ENCODE results near the gene SNX17.
A peak's percentile ranks its signal among the peaks of the same experiment; 100 is the strongest.

SNX17 gene, protein sequence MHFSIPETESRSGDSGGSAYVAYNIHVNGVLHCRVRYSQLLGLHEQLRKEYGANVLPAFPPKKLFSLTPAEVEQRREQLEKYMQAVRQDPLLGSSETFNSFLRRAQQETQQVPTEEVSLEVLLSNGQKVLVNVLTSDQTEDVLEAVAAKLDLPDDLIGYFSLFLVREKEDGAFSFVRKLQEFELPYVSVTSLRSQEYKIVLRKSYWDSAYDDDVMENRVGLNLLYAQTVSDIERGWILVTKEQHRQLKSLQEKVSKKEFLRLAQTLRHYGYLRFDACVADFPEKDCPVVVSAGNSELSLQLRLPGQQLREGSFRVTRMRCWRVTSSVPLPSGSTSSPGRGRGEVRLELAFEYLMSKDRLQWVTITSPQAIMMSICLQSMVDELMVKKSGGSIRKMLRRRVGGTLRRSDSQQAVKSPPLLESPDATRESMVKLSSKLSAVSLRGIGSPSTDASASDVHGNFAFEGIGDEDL

GRCh38 chr2:27370026-27370815, at the start of gene SNX17, which contains the start of gene EIF2B4:
Gene SNX17 (plus strand): TSS chr2:27370616. CDS start chr2:27370744, 128 bp downstream.
Gene EIF2B4 (minus strand): TSS chr2:27370338. CDS start chr2:27370314, 24 bp downstream.
- H3K4me3 Mint-ChIP-seq: peak within 1 kb of the TSS; percentile 98
- H3K27me3 Mint-ChIP-seq: no peaks in the 10 kb centered on the region
- H3K9me3 Mint-ChIP-seq: no peaks in the 10 kb centered on the region
- intact Hi-C loops (cut with micrococcal nuclease): loop anchor here (1.0 to 5.0 kb wide), 3 partner anchors 14 to 59 kb away; partner anchors contain the start of genes GTF3C2, NRBP1 and PPM1G
- H3K4me1 Mint-ChIP-seq (ENCODE audit: low read depth): peaks cover 58% of the 10 kb centered on the region
- peaks cover 97% of the 10 kb centered on the region for H3K36me3 Mint-ChIP-seq (ENCODE audit: low read depth)
- H3K27ac Mint-ChIP-seq: peak within 1 kb of the TSS; percentile 95

DNA sequence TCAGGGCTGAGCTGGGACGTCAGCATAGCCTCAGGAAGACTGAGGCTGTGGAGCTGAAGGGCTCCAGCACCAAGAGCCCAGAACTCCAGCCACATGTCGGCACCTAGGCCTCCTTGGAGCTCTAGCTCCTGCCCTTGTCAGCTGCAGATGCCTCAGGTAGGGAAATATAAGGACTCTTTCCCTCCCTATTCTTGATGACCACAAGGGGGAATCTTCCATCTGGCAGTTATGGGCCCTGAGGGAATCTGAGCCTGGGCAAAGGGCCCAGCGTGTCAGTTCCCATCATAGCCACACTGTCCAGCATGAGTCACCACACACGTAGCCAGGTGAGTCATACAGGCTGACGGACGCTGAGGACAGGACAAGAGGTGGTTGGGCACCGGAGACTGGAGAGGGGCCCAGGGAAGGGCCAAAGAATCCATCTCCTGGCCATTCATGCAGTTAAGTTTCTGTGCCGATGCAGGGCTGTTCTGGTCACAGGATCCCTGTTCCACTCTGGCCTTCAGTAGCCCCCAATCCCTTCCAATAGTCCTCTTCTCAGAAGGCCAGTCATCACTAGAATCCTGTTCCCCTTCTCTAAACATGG, 49.4 kb upstream of the SNX17 start:
- H3K27ac Mint-ChIP-seq: no peak overlapping the region

GRCh38 chr2:27322301-27322765, 48.1 kb upstream of the SNX17 start:
- Mint-ChIP-seq H3K27ac (peak overlapping the region; percentile 100), H3K4me3 (peak overlapping the region; percentile 94), H3K36me3 (ENCODE audit: low read depth) (peaks cover 56% of the 10 kb centered on the region), H3K27me3 (no peaks in the 10 kb centered on the region), H3K9me3 (no peaks in the 10 kb centered on the region), H3K4me1 (ENCODE audit: low read depth) (peaks cover 41% of the 10 kb centered on the region)
- intact Hi-C loops (cut with micrococcal nuclease): no loop called here

More for the DNA sequence above, 49.4 kb upstream of the SNX17 start:
- Mint-ChIP-seq H3K27me3 (no peaks in the 10 kb centered on the region), H3K4me3 (no peak overlapping the region), H3K4me1 (ENCODE audit: low read depth) (peaks cover 46% of the 10 kb centered on the region), H3K36me3 (ENCODE audit: low read depth) (peaks cover 50% of the 10 kb centered on the region), H3K9me3 (no peaks in the 10 kb centered on the region)
- intact Hi-C loops (cut with micrococcal nuclease): no loop called here

GRCh38 chr2:27322766-27323595, 47.4 kb upstream of the SNX17 start, which contains the start of gene MPV17:
Gene MPV17 (minus strand): TSS chr2:27323097. CDS start chr2:27322517, 580 bp downstream.
- Mint-ChIP-seq H3K27me3 (no peaks in the 10 kb centered on the region), H3K9me3 (no peaks in the 10 kb centered on the region), H3K27ac (peak within 1 kb of the TSS; percentile 100), H3K36me3 (ENCODE audit: low read depth) (peaks cover 60% of the 10 kb centered on the region), H3K4me3 (peak within 1 kb of the TSS; percentile 94), H3K4me1 (ENCODE audit: low read depth) (peaks cover 37% of the 10 kb centered on the region)
- intact Hi-C loops (cut with micrococcal nuclease): loop anchor here (1.0 kb wide), 1 partner anchor 33 kb away; the partner anchor contains the start of gene GTF3C2

- H3K27me3 Mint-ChIP-seq: no peaks in the 10 kb centered on the region
- H3K4me1 Mint-ChIP-seq (ENCODE audit: low read depth): peaks cover 37% of the 10 kb centered on the region
- H3K36me3 Mint-ChIP-seq (ENCODE audit: low read depth): peaks cover 61% of the 10 kb centered on the region
- H3K27ac Mint-ChIP-seq: peak overlapping the region; percentile 100
- intact Hi-C loops (cut with micrococcal nuclease): loop anchor here (1.0 kb wide), 1 partner anchor 33 kb away; the partner anchor contains the start of gene GTF3C2
- no peaks in the 10 kb centered on the region for H3K9me3 Mint-ChIP-seq
- peak overlapping the region; percentile 94 for H3K4me3 Mint-ChIP-seq
These were observed 46.7 kb upstream of the SNX17 start for GRCh38 chr2:27323596-27324285.

GRCh38 chr2:27324720-27325119, 45.7 kb upstream of the SNX17 start:
- intact Hi-C loops (cut with micrococcal nuclease): no loop called here
- Mint-ChIP-seq H3K4me3 (no peak overlapping the region), H3K9me3 (no peaks in the 10 kb centered on the region), H3K36me3 (ENCODE audit: low read depth) (peaks cover 71% of the 10 kb centered on the region), H3K4me1 (ENCODE audit: low read depth) (peaks cover 37% of the 10 kb centered on the region), H3K27ac (no peak overlapping the region), H3K27me3 (no peaks in the 10 kb centered on the region)

- no peaks in the 10 kb centered on the region for H3K27me3 Mint-ChIP-seq
- no peaks in the 10 kb centered on the region for H3K9me3 Mint-ChIP-seq
- no peak overlapping the region for H3K4me3 Mint-ChIP-seq
- H3K36me3 Mint-ChIP-seq (ENCODE audit: low read depth): peaks cover 89% of the 10 kb centered on the region
- intact Hi-C loops (cut with micrococcal nuclease): no loop called here
- no peaks in the 10 kb centered on the region for H3K4me1 Mint-ChIP-seq (ENCODE audit: low read depth)
- H3K27ac Mint-ChIP-seq: no peak overlapping the region
These were observed 35.1 kb upstream of the SNX17 start for GRCh38 chr2:27335311-27335710.

DNA sequence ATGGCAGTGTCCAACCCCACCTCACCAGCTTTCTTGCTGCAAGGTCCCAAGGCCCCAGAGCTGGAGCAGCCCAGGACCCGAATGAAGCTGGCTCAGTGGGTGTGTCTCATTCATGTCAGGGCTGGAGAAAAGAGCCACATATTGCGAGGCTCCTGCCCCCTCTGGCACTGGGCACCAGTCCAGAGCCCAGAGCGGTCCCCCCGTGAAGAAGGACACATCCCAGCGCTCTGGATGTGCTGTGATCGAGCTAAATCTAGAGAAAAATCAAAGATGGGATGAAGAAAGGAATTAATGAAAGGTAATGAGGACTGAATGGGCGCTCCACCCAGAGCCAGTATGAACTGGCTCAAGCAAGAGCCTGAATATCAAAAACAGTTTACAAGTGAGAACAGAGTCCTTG, 34.2 kb upstream of the SNX17 start:
- Mint-ChIP-seq H3K4me1 (ENCODE audit: low read depth) (no peaks in the 10 kb centered on the region), H3K27ac (no peak overlapping the region), H3K27me3 (no peaks in the 10 kb centered on the region), H3K36me3 (ENCODE audit: low read depth) (peaks cover 89% of the 10 kb centered on the region), H3K9me3 (no peaks in the 10 kb centered on the region), H3K4me3 (no peak overlapping the region)
- intact Hi-C loops (cut with micrococcal nuclease): no loop called here

DNA sequence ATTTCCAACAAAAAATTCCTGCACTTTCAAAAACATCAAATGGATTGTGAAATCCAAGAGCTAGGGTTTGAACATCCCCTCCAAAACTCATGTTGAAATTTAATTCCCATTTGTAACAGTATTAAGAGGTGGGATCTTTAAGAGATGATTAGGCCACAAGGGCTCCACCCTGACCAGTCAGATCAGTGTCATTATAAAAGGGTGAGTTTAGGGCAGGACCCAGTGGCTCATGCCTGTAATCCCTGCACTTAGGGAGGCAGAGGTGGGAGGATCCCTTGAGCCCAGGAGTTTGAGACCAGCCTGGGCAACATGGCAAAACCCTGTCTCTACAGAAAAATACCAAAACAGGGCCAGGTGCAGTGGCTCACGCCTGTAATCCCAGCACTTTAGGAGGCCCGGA, 22.8 kb upstream of the SNX17 start:
- peaks cover 63% of the 10 kb centered on the region for H3K36me3 Mint-ChIP-seq (ENCODE audit: low read depth)
- H3K27ac Mint-ChIP-seq: no peak overlapping the region
- H3K4me3 Mint-ChIP-seq: no peak overlapping the region
- H3K4me1 Mint-ChIP-seq (ENCODE audit: low read depth): peaks cover 24% of the 10 kb centered on the region
- intact Hi-C loops (cut with micrococcal nuclease): no loop called here
- H3K27me3 Mint-ChIP-seq: no peaks in the 10 kb centered on the region
- no peaks in the 10 kb centered on the region for H3K9me3 Mint-ChIP-seq

GRCh38 chr2:27350106-27350693, 20.2 kb upstream of the SNX17 start:
- Mint-ChIP-seq H3K4me3 (no peak overlapping the region), H3K4me1 (ENCODE audit: low read depth) (peaks cover 38% of the 10 kb centered on the region), H3K27me3 (no peaks in the 10 kb centered on the region), H3K9me3 (no peaks in the 10 kb centered on the region), H3K27ac (no peak overlapping the region), H3K36me3 (ENCODE audit: low read depth) (peaks cover 63% of the 10 kb centered on the region)
- intact Hi-C loops (cut with micrococcal nuclease): loop anchor here (10.0 kb wide), 1 partner anchor 135 kb away; the partner anchor contains the start of genes ATRAID, CAD and SLC5A6

GRCh38 chr2:27351802-27352598, 18.4 kb upstream of the SNX17 start:
- intact Hi-C loops (cut with micrococcal nuclease): loop anchor here (10.0 kb wide), 1 partner anchor 137 kb away; the partner anchor contains the start of genes ATRAID, CAD and SLC5A6
- H3K4me1 Mint-ChIP-seq (ENCODE audit: low read depth): peaks cover 40% of the 10 kb centered on the region
- no peaks in the 10 kb centered on the region for H3K27me3 Mint-ChIP-seq
- no peaks in the 10 kb centered on the region for H3K9me3 Mint-ChIP-seq
- H3K27ac Mint-ChIP-seq: no peak overlapping the region
- H3K36me3 Mint-ChIP-seq (ENCODE audit: low read depth): peaks cover 64% of the 10 kb centered on the region
- no peak overlapping the region for H3K4me3 Mint-ChIP-seq

Measured in dendritic cell treated with granulocyte-macrophage colony-stimulating factor and Interleukin-4, amounts not matched to agents 40 ng/mL and 50 ng/mL, for 4 days (primary cell).